ENCODE measurements around the gene ERO1A. TPM values are rescaled to one million over a fixed set of nuclear protein-coding genes. Genes with fewer than 3 reads are reported as not detected.

ERO1A gene
- polyA plus RNA-seq, 1 donor from 2014 or later, result 45.7 TPM

GRCh38 chr14:52694761-52695480, 437 bp downstream of the ERO1A start:
- H3K36me3 ChIP-seq (ENCODE audit: insufficient read depth, low read length), result no peaks in the 10 kb centered on the region
- peak overlapping the region; percentile 99 for H3K4me3 ChIP-seq (ENCODE audit: low read length)
- H3K9me3 ChIP-seq (ENCODE audit: low read length), result no peaks in the 10 kb centered on the region
- H3K27me3 ChIP-seq (ENCODE audit: insufficient read depth, low read depth, low read length), result no peaks in the 10 kb centered on the region
- H3K9ac ChIP-seq (ENCODE audit: low read length), result peak overlapping the region; percentile 93
- peak overlapping the region; percentile 87 for H2AFZ ChIP-seq (ENCODE audit: low read depth, low read length)
- peak overlapping the region; percentile 79 for H3K4me2 ChIP-seq (ENCODE audit: low read length)
- H3F3A ChIP-seq (ENCODE audit: insufficient read depth, low read length, poor library complexity, severe bottlenecking), result peaks cover 5% of the 10 kb centered on the region
- TF ChIP-seq, protein P1, sequence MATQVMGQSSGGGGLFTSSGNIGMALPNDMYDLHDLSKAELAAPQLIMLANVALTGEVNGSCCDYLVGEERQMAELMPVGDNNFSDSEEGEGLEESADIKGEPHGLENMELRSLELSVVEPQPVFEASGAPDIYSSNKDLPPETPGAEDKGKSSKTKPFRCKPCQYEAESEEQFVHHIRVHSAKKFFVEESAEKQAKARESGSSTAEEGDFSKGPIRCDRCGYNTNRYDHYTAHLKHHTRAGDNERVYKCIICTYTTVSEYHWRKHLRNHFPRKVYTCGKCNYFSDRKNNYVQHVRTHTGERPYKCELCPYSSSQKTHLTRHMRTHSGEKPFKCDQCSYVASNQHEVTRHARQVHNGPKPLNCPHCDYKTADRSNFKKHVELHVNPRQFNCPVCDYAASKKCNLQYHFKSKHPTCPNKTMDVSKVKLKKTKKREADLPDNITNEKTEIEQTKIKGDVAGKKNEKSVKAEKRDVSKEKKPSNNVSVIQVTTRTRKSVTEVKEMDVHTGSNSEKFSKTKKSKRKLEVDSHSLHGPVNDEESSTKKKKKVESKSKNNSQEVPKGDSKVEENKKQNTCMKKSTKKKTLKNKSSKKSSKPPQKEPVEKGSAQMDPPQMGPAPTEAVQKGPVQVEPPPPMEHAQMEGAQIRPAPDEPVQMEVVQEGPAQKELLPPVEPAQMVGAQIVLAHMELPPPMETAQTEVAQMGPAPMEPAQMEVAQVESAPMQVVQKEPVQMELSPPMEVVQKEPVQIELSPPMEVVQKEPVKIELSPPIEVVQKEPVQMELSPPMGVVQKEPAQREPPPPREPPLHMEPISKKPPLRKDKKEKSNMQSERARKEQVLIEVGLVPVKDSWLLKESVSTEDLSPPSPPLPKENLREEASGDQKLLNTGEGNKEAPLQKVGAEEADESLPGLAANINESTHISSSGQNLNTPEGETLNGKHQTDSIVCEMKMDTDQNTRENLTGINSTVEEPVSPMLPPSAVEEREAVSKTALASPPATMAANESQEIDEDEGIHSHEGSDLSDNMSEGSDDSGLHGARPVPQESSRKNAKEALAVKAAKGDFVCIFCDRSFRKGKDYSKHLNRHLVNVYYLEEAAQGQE (IDR thresholded peaks at IDR 0.05; ENCODE audit: borderline replicate concordance), result peak; percentile 3
- no peak for TF ChIP-seq CTCF (IDR thresholded peaks at IDR 0.05; ENCODE audit: poor library complexity, severe bottlenecking)
- peak; percentile 16 for TF ChIP-seq EP300 (conservative IDR thresholded peaks at IDR 0.05; ENCODE audit: poor library complexity, severe bottlenecking)
- TF ChIP-seq SMC3 (conservative IDR thresholded peaks at IDR 0.05; ENCODE audit: poor library complexity), result no peak
- TF ChIP-seq POLR2AphosphoS5 (IDR thresholded peaks at IDR 0.05), result no peak
- no peak for TF ChIP-seq EZH2 (IDR thresholded peaks at IDR 0.05; ENCODE audit: borderline replicate concordance, insufficient read depth, low read length, poor library complexity, severe bottlenecking)
- peaks cover 2% of the 10 kb centered on the region for H4K20me1 ChIP-seq (ENCODE audit: insufficient read depth)
- H3K79me2 ChIP-seq (replicated peaks; ENCODE audit: insufficient read depth, low read length), result peaks cover 44% of the 10 kb centered on the region
- H3K9me2 ChIP-seq (ENCODE audit: insufficient read depth, low read length), result no peaks in the 10 kb centered on the region
- H3K27ac ChIP-seq (ENCODE audit: low read length), result peak overlapping the region; percentile 84

DNA sequence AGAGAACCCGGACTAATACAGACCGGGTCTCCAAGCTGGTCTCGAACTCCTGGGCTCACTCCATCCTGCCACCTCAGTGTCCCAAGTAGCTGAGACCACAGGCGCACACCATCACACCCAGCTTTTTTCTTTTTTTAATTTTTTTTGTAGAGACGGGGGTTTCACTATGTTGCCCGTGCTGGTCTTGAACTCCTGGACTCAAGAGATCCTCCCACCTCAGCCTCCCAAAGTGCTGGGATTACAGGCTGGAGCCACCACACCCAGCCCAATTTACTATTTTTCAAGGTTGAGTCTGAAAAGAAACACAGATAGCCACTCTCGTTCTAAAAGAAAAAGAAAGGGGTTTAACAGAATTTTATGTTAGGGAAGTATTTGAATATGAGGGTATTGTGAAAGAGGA, 1.8 kb downstream of the ERO1A start:
- H3K36me3 ChIP-seq (ENCODE audit: insufficient read depth, low read length), result no peaks in the 10 kb centered on the region
- no peaks in the 10 kb centered on the region for H3K9me3 ChIP-seq (ENCODE audit: low read length)
- H4K20me1 ChIP-seq (ENCODE audit: insufficient read depth), result peaks cover 2% of the 10 kb centered on the region
- no peak overlapping the region for H3K9ac ChIP-seq (ENCODE audit: low read length)
- peak overlapping the region; percentile 79 for H3K4me2 ChIP-seq (ENCODE audit: low read length)
- H3K27me3 ChIP-seq (ENCODE audit: insufficient read depth, low read depth, low read length), result no peaks in the 10 kb centered on the region
- peak overlapping the region; percentile 99 for H3K4me3 ChIP-seq (ENCODE audit: low read length)
- no peak for TF ChIP-seq EP300 (conservative IDR thresholded peaks at IDR 0.05; ENCODE audit: poor library complexity, severe bottlenecking)
- no peak for TF ChIP-seq CTCF (IDR thresholded peaks at IDR 0.05; ENCODE audit: poor library complexity, severe bottlenecking)
- no peak for TF ChIP-seq RAD21 (conservative IDR thresholded peaks at IDR 0.05)
- TF ChIP-seq EZH2 (IDR thresholded peaks at IDR 0.05; ENCODE audit: borderline replicate concordance, insufficient read depth, low read length, poor library complexity, severe bottlenecking), result no peak
- TF ChIP-seq, protein P1 (IDR thresholded peaks at IDR 0.05; ENCODE audit: borderline replicate concordance), result no peak
- TF ChIP-seq TAF1 (IDR thresholded peaks at IDR 0.05; ENCODE audit: low read depth), result no peak
- TF ChIP-seq POLR2AphosphoS5 (IDR thresholded peaks at IDR 0.05), result no peak
- no peak for TF ChIP-seq SMC3 (conservative IDR thresholded peaks at IDR 0.05; ENCODE audit: poor library complexity)
- no peak for TF ChIP-seq MXI1 (conservative IDR thresholded peaks at IDR 0.05; ENCODE audit: poor library complexity, severe bottlenecking)
- no peak overlapping the region for H3K27ac ChIP-seq (ENCODE audit: low read length)
- no peak overlapping the region for H2AFZ ChIP-seq (ENCODE audit: low read depth, low read length)
- H3F3A ChIP-seq (ENCODE audit: insufficient read depth, low read length, poor library complexity, severe bottlenecking), result peaks cover 5% of the 10 kb centered on the region
- no peaks in the 10 kb centered on the region for H3K9me2 ChIP-seq (ENCODE audit: insufficient read depth, low read length)
- peaks cover 56% of the 10 kb centered on the region for H3K79me2 ChIP-seq (replicated peaks; ENCODE audit: insufficient read depth, low read length)

All from neural cell (in vitro differentiated cells).